ENCODE data around the gene CDCA7. TPM values are rescaled to one million over a fixed set of nuclear protein-coding genes. Genes with fewer than 3 reads are reported as not detected.
A peak's percentile ranks its signal among the peaks of the same experiment; 100 is the strongest.
"Not testable (repeated sequence)": the region's sequence is repeated elsewhere in the genome, so short reads cannot be mapped to it uniquely, and the experiment has no call there.

CDCA7 gene
- total RNA-seq, 1 donor: 6.2 TPM

DNA sequence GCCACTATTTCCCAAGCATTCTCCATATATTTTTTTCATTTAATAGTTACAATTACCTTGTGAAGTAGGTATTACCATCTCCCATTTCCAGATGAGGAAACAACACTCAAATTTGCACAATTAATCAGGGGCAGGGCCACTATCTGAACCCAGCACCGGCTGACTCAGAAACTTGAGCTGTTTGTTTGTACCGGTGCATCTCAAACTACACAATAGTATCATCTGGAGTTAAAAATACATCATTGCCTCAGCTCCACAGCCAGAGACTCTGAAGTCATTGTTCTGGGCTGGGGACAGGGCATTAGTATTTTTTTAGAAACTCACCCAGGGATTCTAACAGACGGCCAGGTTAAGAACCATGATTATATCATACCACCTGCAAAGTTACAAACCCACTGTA, 55.9 kb downstream of the CDCA7 start:
- TF ChIP-seq, protein P1, sequence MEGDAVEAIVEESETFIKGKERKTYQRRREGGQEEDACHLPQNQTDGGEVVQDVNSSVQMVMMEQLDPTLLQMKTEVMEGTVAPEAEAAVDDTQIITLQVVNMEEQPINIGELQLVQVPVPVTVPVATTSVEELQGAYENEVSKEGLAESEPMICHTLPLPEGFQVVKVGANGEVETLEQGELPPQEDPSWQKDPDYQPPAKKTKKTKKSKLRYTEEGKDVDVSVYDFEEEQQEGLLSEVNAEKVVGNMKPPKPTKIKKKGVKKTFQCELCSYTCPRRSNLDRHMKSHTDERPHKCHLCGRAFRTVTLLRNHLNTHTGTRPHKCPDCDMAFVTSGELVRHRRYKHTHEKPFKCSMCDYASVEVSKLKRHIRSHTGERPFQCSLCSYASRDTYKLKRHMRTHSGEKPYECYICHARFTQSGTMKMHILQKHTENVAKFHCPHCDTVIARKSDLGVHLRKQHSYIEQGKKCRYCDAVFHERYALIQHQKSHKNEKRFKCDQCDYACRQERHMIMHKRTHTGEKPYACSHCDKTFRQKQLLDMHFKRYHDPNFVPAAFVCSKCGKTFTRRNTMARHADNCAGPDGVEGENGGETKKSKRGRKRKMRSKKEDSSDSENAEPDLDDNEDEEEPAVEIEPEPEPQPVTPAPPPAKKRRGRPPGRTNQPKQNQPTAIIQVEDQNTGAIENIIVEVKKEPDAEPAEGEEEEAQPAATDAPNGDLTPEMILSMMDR (IDR thresholded peaks at IDR 0.05; ENCODE audit: insufficient read depth, low read length): no peak
- H3K4me3 ChIP-seq (ENCODE audit: low read depth, low read length): no peak overlapping the region

DNA sequence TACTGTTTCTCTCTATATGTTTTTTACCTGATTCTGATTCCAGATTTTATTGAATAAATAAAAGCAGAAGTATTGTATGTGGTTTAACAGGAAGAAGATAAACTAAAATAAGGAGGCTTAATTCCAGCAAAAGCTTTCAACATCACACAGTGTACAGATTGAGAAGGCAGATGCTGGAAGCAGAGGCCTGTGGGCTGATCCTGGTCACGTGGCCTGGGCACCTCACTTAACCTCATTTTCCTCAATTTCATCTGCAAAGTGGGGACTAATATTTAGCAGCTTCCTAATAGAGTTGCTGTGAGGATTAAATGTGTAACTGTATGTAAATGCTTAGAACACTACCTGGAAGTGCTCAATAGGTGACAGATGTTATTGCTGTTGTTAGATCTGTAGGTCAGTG, 58.0 kb downstream of the CDCA7 start:
- DNase-seq (ENCODE audit: low read depth): no peak
- no peak overlapping the region for H3K4me3 ChIP-seq (ENCODE audit: low read depth, low read length)
- TF ChIP-seq, protein P1 (IDR thresholded peaks at IDR 0.05; ENCODE audit: insufficient read depth, low read length): no peak

More for the DNA sequence above, 55.9 kb downstream of the CDCA7 start:
- DNase-seq (ENCODE audit: low read depth): no peak

DNA sequence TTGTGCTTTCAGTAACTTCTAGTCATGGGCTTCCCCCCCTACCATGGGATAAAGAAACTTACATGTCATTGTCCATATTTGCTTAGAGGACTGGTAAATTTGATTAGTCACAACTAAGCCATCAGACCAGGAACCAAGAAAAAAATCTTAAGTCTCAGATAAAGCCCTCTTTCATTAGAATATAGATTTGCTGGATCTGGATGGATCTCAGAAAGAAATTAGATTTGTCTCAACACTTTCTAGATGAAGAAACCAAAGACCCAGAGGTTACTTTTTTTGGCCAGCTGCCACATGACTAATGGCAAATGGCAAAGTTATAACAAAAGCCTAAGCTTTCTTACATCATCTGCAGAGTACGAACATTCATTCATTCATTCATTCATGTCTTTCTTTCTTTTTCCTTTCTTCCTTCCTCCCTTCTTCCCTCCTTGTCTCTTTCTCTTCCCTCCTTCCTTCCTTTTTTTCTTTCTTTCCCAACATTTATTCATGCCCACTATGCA, 60.2 kb downstream of the CDCA7 start:
- TF ChIP-seq, protein P1 (IDR thresholded peaks at IDR 0.05; ENCODE audit: insufficient read depth, low read length): no peak
- peak; percentile 67 for DNase-seq (ENCODE audit: low read depth)
- H3K4me3 ChIP-seq (ENCODE audit: low read depth, low read length): no peak overlapping the region

- DNase-seq (ENCODE audit: low read depth): no peak
- TF ChIP-seq, protein P1 (IDR thresholded peaks at IDR 0.05; ENCODE audit: insufficient read depth, low read length): no peak
- no peak overlapping the region for H3K4me3 ChIP-seq (ENCODE audit: low read depth, low read length)
Measured at GRCh38 chr2:173415431-173416381, 61.0 kb downstream of the CDCA7 start.

DNA sequence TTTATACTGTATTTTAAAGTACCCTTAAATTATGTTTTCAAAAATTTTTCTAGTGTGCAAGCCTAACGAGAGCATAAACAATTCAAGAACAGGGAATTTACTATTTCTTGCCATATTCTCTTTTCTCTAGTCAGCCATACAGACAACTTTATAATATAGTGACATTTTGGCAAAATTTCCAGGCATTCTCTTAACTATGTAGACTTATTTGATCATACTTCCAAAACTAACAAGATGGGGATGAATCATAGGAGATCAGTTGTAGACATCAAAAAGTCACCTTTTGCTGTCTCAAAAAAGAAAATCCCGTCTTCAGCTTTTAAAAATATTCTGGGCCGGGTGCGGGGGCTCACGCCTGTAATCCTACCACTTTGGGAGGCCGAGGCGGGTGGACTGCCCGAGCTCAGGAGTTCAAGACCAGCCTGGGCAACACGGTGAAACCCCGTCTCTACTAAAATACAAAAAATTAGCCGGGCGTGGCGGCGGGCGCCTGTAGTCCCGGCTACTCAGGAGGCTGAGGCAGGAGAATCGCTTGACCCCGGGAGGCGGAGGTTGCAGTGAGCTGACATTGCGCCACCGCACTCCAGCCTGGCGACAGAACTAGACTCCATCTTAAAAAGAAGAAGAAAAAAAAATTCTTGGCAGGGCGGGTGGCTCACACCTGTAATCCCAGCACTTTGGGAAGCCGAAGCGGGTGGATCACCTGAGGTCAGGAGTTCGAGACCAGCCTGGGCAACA, 61.9 kb downstream of the CDCA7 start:
- H3K4me3 ChIP-seq (ENCODE audit: low read depth, low read length); DNase-seq (ENCODE audit: low read depth): not testable (repeated sequence)

DNA sequence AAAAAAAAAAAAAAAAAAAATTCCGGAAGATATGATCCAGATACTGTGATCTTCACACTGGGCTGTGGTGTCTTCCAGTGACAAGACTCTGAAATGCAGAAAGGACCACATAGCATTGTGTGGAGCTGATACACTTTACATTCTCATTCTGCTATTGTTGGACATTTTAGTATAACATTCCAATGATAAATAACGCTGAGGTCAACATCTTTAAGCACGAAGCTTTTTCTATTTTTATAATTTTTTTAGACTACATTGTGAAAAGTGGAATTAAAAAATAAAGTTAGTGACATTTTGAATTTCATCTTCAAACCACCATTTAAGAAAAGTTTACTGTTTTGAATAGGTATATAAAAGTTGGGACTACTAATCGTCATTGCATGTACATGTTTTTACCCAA, 62.7 kb downstream of the CDCA7 start:
- no peak overlapping the region for H3K4me3 ChIP-seq (ENCODE audit: low read depth, low read length)
- DNase-seq (ENCODE audit: low read depth): no peak
- TF ChIP-seq, protein P1 (IDR thresholded peaks at IDR 0.05; ENCODE audit: insufficient read depth, low read length): no peak

GRCh38 chr2:173417802-173418201, 63.1 kb downstream of the CDCA7 start:
- TF ChIP-seq, protein P1 (IDR thresholded peaks at IDR 0.05; ENCODE audit: insufficient read depth, low read length): no peak
- H3K4me3 ChIP-seq (ENCODE audit: low read depth, low read length): no peak overlapping the region

More at GRCh38 chr2:173417802-173418201, 63.1 kb downstream of the CDCA7 start:
- DNase-seq (ENCODE audit: low read depth): no peak

All from fibroblast of the aortic adventitia (primary cell).